Epithelial cell of proximal tubule (primary cell): ENCODE data around the gene ZSWIM3. TPM values are rescaled to one million over a fixed set of nuclear protein-coding genes. Genes with fewer than 3 reads are reported as not detected.
A peak's percentile ranks its signal among the peaks of the same experiment; 100 is the strongest.
"Not testable (repeated sequence)": the region's sequence is repeated elsewhere in the genome, so short reads cannot be mapped to it uniquely, and the experiment has no call there.

ENCODE experiments used
- DNase-seq: peaks from one replicate; pipeline ENCODE4 v3.0.0-alpha.2; 2011; ENCODE audit warnings: low read depth
- H3K4me3 ChIP-seq: 2 replicates; pipeline ENCODE4 v1.5.1; 2011; ENCODE audit warnings: low read depth, mild to moderate bottlenecking, low read length
- total RNA-seq: library from RNA; depleted of rRNA; stranded (reverse); fragments of >200 nt; gene quantifications from 2 replicates; pipeline ENCODE4 v1.2.3, GENCODE V29; 2015
- TF ChIP-seq, protein P1 (sequence below): conservative IDR thresholded peaks from 2 replicates; pipeline ENCODE4 v1.5.1; 2012; ENCODE audit warnings: low read depth, mild to moderate bottlenecking, low read length

ZSWIM3 gene
- total RNA-seq, 1 donor from 2014 or later = 1.2 TPM

DNA sequence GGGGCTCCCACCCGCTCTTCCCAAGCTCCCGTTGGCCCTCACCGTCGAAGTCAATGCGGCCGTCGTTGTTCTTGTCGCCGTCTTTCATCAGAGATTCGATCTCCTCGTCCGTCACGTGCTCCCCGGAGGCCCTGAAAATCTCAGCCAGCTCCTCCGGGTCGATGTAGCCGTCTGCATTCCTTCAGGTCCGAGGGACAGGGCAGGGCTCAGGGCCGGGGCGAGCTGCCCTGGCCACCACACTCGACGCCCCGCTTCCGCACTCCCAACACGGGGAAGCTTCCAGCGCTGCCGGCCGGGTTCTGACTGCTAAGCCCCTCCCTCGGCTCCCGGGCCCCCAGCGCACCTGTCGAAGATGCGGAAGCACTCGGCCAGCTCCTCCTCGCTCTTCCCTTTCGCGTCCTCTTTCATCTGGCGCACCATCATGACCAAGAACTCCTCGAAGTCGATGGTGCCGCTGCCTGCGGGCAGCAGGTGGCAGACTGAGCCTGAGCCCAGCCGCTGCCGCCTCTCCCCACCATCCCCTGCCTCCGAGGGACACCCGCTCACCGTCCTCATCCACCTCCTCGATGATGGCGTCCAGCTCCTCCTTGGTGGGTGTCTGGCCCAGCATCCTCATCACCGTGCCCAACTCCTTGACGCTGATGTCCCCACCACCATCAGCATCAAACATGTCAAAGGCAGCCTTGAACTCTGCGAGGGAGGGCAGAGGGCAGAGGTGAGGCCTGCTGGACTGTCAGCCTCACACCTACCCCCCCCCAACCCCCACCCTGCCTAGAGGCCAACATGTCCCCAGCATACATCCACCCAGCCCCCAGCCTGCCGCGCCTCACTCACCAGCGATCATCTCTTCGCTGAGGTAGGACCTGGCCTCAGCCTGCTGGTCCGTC is 33.2 kb upstream of the ZSWIM3 start:
- TF ChIP-seq, protein P1, sequence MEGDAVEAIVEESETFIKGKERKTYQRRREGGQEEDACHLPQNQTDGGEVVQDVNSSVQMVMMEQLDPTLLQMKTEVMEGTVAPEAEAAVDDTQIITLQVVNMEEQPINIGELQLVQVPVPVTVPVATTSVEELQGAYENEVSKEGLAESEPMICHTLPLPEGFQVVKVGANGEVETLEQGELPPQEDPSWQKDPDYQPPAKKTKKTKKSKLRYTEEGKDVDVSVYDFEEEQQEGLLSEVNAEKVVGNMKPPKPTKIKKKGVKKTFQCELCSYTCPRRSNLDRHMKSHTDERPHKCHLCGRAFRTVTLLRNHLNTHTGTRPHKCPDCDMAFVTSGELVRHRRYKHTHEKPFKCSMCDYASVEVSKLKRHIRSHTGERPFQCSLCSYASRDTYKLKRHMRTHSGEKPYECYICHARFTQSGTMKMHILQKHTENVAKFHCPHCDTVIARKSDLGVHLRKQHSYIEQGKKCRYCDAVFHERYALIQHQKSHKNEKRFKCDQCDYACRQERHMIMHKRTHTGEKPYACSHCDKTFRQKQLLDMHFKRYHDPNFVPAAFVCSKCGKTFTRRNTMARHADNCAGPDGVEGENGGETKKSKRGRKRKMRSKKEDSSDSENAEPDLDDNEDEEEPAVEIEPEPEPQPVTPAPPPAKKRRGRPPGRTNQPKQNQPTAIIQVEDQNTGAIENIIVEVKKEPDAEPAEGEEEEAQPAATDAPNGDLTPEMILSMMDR = peak; percentile 61
- DNase-seq = no peak
- H3K4me3 ChIP-seq = peak overlapping the region; percentile 34

DNA sequence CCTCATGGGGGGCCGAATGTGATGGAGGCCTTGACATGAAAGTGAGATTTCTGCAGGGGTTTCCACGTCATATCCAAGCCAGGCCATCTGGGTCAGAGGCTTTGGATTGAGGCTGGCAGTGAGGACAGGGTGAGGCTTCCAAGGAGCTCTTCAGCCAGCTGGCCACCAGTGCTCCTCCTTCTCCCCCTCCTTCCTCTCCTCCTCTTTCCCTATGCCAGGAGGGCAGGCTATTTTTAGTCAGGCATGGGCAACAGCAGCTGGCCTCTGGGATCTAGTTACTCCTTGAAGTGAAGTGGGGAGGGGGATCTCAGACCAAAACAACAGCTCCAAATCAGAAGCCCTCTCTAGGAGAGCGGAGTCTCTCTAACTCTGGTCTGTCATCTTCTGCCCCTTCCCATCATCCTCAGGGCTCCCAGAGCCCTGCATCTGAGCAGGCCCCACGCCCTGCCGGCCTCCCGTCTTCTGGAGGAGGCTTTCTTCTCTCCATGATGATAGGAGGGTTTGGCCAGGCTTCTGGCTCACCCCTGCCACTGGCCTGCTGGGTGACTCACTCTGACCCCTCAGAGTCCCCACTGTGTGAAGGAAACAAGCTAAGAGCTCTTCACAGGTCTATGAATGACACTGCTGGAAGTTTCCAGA is 30.9 kb upstream of the ZSWIM3 start:
- TF ChIP-seq, protein P1 = no peak
- no peak for DNase-seq

GRCh38 chr20:45827030-45827652 is 30.3 kb upstream of the ZSWIM3 start, which contains the start of gene TNNC2:
Gene TNNC2, minus strand, starts transcription at chr20:45827312. Its CDS starts 64 bp downstream, at chr20:45827248.
- TF ChIP-seq, protein P1 = no peak
- no peak for DNase-seq
- no peak within 1 kb of the TSS for H3K4me3 ChIP-seq

More for the DNA sequence above, 30.9 kb upstream of the ZSWIM3 start:
- no peak overlapping the region for H3K4me3 ChIP-seq

DNA sequence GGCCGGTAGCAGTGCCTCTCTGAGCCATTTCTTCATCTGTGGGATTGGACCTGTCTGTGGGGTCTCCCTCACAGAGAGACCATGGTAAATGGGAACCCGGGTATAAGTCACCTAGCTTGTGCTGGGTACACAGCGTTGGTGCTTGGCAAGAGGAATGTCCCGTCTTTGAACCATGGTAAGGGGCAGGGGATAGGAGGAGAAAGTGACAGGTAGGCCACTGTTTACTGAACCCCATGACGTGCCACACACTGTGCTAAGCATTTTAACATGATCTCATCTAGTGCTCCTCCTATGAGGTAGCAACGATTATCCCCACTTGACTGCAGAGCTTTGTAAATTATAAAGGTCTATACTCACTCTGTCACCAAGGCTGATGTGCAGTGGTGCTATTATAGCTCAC is 29.7 kb upstream of the ZSWIM3 start:
- no peak overlapping the region for H3K4me3 ChIP-seq
- DNase-seq = no peak
- TF ChIP-seq, protein P1 = no peak

GRCh38 chr20:45828589-45828988 is 28.8 kb upstream of the ZSWIM3 start:
- no peak overlapping the region for H3K4me3 ChIP-seq
- no peak for DNase-seq
- TF ChIP-seq, protein P1 = no peak

- DNase-seq, H3K4me3 ChIP-seq: not testable (repeated sequence)
Measured at GRCh38 chr20:45829673-45830106, 27.7 kb upstream of the ZSWIM3 start.

DNA sequence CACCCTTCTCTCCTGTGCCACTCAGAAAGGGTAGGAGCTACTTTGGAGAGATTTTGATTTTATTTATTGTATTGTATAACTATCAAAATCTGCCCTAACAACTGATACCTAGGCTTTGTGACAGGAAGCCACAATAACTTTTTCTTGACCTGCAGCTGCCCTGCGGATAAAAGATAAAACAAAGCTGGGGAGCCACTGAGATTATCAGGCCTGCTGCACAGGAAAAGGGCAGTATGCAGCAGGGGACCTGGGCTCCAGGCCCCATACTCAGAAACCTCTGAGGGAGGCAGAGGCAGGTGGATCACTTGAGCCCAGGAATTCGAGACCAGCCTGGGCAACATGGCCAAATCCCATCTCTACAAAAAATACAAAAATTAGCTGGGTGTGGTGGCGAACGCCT is 24.8 kb upstream of the ZSWIM3 start:
- TF ChIP-seq, protein P1 = no peak
- H3K4me3 ChIP-seq = no peak overlapping the region
- no peak for DNase-seq
